C4-2B (cell line): ENCODE data around the gene DCUN1D3.
A peak's percentile ranks its signal among the peaks of the same experiment; 100 is the strongest.

Experiments used
- CTCF ChIP-seq: fragments of 450-650 bp; conservative IDR thresholded peaks from 2 replicates; pipeline ENCODE4 v1.5.1; 2017; ENCODE audit warnings: mild to moderate bottlenecking
- ZFX ChIP-seq: fragments of 450-650 bp; IDR thresholded peaks from 2 replicates; pipeline ENCODE4 v1.6.1; 2017

- TF ChIP-seq CTCF: no peak
- peak; percentile 66 for TF ChIP-seq ZFX
These were observed at the start of gene DCUN1D3, which contains the start of gene LYRM1 for GRCh38 chr16:20900299-20901067.
